Gastroesophageal sphincter (tissue), 4 donors: ENCODE data around the gene UPK1B. TPM values are rescaled to one million over a fixed set of nuclear protein-coding genes. Genes with fewer than 3 reads are reported as not detected.

Experiments
- ATAC-seq: fragments of 150-250 bp; one replicate; pipeline ENCODE4 v1.9.1; 2016; ENCODE audit warnings: mild to moderate bottlenecking, moderate library complexity
- H3K27ac ChIP-seq, 4 donors: fragments of 200-600 bp; sonication (generic) in 3 of 4; 1 replicate in 3 of 4; 2 replicates in 1 of 4; pipeline ENCODE4 v1.5.1; 2016 to 2019
- H3K27me3 ChIP-seq: fragments of 200-600 bp; sonication (generic); one replicate; pipeline ENCODE4 v1.5.1; 2019
- H3K36me3 ChIP-seq, 2 donors: fragments of 200-600 bp; sonication (generic); one replicate each; pipeline ENCODE4 v1.5.1; 2019; ENCODE audit warnings: control low read depth in 1 of 2
- H3K4me1 ChIP-seq, 3 donors: fragments of 200-600 bp; sonication (generic); 1 replicate in 2 of 3; 2 replicates in 1 of 3; pipeline ENCODE4 v1.5.1; 2016 to 2019; ENCODE audit warnings: control low read depth in 2 of 3
- H3K4me3 ChIP-seq, 2 donors: fragments of 200-600 bp; sonication (generic); one replicate each; pipeline ENCODE4 v1.5.1; 2019; ENCODE audit warnings: mild to moderate bottlenecking in 1 of 2, moderate library complexity in 1 of 2
- H3K9me3 ChIP-seq, 3 donors: fragments of 200-600 bp; sonication (generic); one replicate each; pipeline ENCODE4 v1.5.1; 2017 to 2019; ENCODE audit warnings: control low read depth in 2 of 3
- CTCF ChIP-seq, 4 experiments: fragments of 200-600 bp in 2 of 4; fragments of 450-650 bp in 2 of 4; sonication (generic) in 1 of 4; IDR thresholded peaks; one replicate each; pipeline ENCODE4 v1.5.1; 2017 to 2019; ENCODE audit warnings: antibody characterized with exemption in 4 of 4, mild to moderate bottlenecking in 2 of 4, moderate library complexity in 2 of 4
- EP300 ChIP-seq: sonication (generic); formaldehyde crosslinking; IDR thresholded peaks from one replicate; pipeline ENCODE4 v1.6.1; 2017; ENCODE audit warnings: antibody characterized with exemption, mild to moderate bottlenecking
- POLR2A ChIP-seq, 2 donors: fragments of 450-650 bp; IDR thresholded peaks; one replicate each; pipeline ENCODE4 v1.6.1; 2017; ENCODE audit warnings: antibody characterized with exemption in 2 of 2, mild to moderate bottlenecking in 2 of 2, moderate library complexity in 1 of 2
- POLR2AphosphoS5 ChIP-seq: sonication (generic); formaldehyde crosslinking; IDR thresholded peaks from one replicate; pipeline ENCODE4 v1.6.1; 2017; ENCODE audit warnings: antibody characterized with exemption
- WGBS, 2 donors: methylation state at CpG; one replicate each; pipeline ENCODE4 v1.1.5; 2018; ENCODE audit warnings: low coverage in 1 of 2; 5-methylcytosine and 5-hydroxymethylcytosine counted together
- total RNA-seq, 4 donors: library from RNA; depleted of rRNA; stranded (reverse); fragments of >200 nt; gene quantifications; one replicate each; pipeline ENCODE4 v1.1.0, GENCODE V29; 2016

Gene UPK1B
- total RNA-seq, 4 donors from 2014 or later, result 0.15 TPM; not detected in 3

DNA sequence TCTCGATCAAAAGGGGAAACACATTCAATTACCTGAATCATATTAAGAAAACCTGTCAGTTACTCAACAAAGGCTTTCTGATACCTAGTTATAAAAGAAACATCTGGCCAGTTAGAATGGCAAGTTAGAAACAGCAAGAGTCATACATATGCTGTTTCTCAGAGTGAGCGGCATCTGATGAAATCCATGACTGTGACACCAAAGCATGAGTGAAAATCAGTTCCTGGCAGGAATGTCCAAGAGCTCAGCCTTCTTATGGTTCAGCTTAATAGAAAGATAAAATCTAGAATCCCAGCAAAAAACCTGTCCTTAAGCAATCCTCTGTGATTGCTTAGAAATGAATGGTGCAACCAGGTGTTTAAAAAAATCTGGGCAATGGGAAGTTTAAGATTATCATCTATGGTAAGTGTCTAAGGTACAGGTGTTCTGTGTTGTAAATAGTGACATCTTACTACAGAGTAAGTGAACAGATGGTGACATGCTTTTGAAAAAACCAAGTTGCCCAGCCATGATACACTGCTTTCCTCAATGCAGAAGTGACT, 48.5 kb downstream of the UPK1B start:
- Histone ChIP-seq H3K27me3 (no peaks in the 10 kb centered on the region), H3K4me1 (no peaks in the 10 kb centered on the region), H3K4me3 (no peak overlapping the region), H3K27ac (no peak overlapping the region), H3K36me3 (peaks cover 0 to 95% of the 10 kb centered on the region in 2 donors), H3K9me3 (no peaks in the 10 kb centered on the region)
- TF ChIP-seq CTCF (IDR thresholded peaks at IDR 0.05) (no peak), EP300 (no peak), POLR2A (IDR thresholded peaks at IDR 0.05) (no peak), POLR2AphosphoS5 (no peak)
- ATAC-seq, result no peak
- WGBS, 2 donors, result 94 to 100% methylated on average over 2 of the region's 2 CpGs

DNA sequence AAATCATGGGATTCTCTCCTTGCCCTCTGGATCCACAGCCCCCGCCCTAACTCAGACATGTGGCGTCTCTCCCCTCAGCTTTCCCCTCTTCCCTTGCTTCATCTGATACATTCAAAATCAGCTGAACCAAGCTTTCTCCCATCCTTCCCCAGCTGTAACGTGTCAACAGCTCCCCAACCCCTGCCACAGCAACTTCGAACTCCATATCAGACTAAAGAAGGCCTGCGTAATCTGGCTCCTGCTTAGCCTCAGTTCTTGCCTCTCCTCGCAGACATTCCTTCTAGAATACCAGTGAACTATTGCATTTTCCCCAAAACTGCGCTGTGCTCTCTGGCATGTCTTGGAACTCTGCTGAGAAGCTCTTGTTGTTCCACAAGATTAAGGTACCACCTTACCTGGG, 49.0 kb downstream of the UPK1B start:
- ATAC-seq, result no peak
- Histone ChIP-seq H3K9me3 (no peaks in the 10 kb centered on the region), H3K27ac (no peak overlapping the region), H3K36me3 (peaks cover 0 to 95% of the 10 kb centered on the region in 2 donors), H3K4me3 (no peak overlapping the region), H3K4me1 (no peaks in the 10 kb centered on the region), H3K27me3 (no peaks in the 10 kb centered on the region)
- 83 to 94% methylated on average over 5 to 7 of the region's 7 CpGs for WGBS, 2 donors
- TF ChIP-seq POLR2A (IDR thresholded peaks at IDR 0.05), result no peak
- no peak for TF ChIP-seq CTCF (IDR thresholded peaks at IDR 0.05)
- TF ChIP-seq EP300, result no peak
- no peak for TF ChIP-seq POLR2AphosphoS5

DNA sequence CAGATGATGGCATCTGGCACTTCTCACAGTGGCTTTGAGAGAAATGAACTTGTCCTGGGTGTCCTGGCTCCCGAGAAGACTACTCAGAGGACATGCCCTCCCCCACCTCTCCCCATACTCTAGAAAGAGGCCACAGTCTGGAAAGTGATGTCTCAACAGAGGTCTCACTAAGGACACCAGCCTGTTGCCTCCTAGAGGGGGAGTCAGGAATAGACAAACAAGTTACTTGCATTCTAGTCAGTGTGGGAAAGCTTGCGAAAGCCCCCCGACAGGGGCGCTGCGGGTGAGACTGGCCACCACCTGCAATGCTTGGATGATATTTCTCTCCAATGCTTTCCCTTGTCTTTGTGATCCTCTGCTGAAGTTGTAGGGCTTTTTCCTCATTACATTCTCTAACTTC, 50.1 kb downstream of the UPK1B start:
- peaks cover 0 to 95% of the 10 kb centered on the region in 2 donors for H3K36me3 ChIP-seq
- no peak for ATAC-seq
- no peak for TF ChIP-seq CTCF (IDR thresholded peaks at IDR 0.05)
- TF ChIP-seq POLR2A (IDR thresholded peaks at IDR 0.05), result no peak
- no peak for TF ChIP-seq POLR2AphosphoS5
- TF ChIP-seq EP300, result no peak
- no peak overlapping the region for H3K4me3 ChIP-seq
- H3K9me3 ChIP-seq, result no peaks in the 10 kb centered on the region
- WGBS, 2 donors, result 60 to 90% methylated on average over 1 to 5 of the region's 5 CpGs
- no peaks in the 10 kb centered on the region for H3K4me1 ChIP-seq
- no peak overlapping the region for H3K27ac ChIP-seq
- H3K27me3 ChIP-seq, result no peaks in the 10 kb centered on the region

DNA sequence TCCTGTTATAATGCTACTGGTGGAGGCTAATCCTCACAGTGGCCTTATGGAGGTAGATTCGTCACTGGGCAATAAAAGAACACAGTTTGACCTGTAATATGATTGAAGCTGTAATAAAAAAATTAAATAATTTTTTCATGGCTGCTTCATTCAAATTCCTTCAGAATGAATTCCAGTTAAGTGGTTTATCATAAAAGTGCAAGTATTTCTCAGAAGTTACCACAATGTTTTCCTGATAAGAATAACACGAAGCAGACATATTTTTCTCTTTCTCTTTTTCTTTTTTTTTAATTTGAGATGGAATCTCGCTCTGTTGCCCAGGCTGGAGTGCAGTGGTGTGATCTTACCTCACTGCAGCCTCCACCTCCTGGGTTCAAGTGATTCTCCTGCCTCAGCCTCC, 51.7 kb downstream of the UPK1B start:
- TF ChIP-seq CTCF (IDR thresholded peaks at IDR 0.05), result no peak
- no peak for TF ChIP-seq POLR2A (IDR thresholded peaks at IDR 0.05)
- TF ChIP-seq EP300, result no peak
- no peak for TF ChIP-seq POLR2AphosphoS5

GRCh38 chr3:119227070-119227850, 53.9 kb downstream of the UPK1B start:
- WGBS, 2 donors, result 48 to 77% methylated on average over 2 to 6 of the region's 6 CpGs
- no peak for TF ChIP-seq POLR2AphosphoS5
- TF ChIP-seq EP300, result no peak
- TF ChIP-seq CTCF (IDR thresholded peaks at IDR 0.05), result no peak
- TF ChIP-seq POLR2A (IDR thresholded peaks at IDR 0.05), result no peak
- Histone ChIP-seq H3K27me3 (no peaks in the 10 kb centered on the region), H3K4me3 (no peak overlapping the region), H3K36me3 (peaks cover 0 to 88% of the 10 kb centered on the region in 2 donors), H3K9me3 (no peaks in the 10 kb centered on the region), H3K4me1 (no peaks in the 10 kb centered on the region), H3K27ac (no peak overlapping the region)
- no peak for ATAC-seq

More for the DNA sequence above, 51.7 kb downstream of the UPK1B start:
- Histone ChIP-seq H3K27ac (no peak overlapping the region), H3K4me3 (no peak overlapping the region), H3K36me3 (peaks cover 0 to 96% of the 10 kb centered on the region in 2 donors), H3K9me3 (no peaks in the 10 kb centered on the region), H3K4me1 (no peaks in the 10 kb centered on the region), H3K27me3 (no peaks in the 10 kb centered on the region)
- no peak for ATAC-seq
- 92% methylated on average over 3 of the region's 3 CpGs for WGBS, 2 donors
